Hematopoietic multipotent progenitor cell treated with erythropoietin and hydrocortisone succinate and interleukin-3 and kit ligand, for 8 days (in vitro differentiated cells): ENCODE data around the gene FAAP100.
A peak's percentile ranks its signal among the peaks of the same experiment; 100 is the strongest.
"Not testable (repeated sequence)": the region's sequence is repeated elsewhere in the genome, so short reads cannot be mapped to it uniquely, and the experiment has no call there.

Source experiments
- DNase-seq: peaks from one replicate; pipeline ENCODE4 v3.0.0-alpha.2; 2015

Gene FAAP100, protein sequence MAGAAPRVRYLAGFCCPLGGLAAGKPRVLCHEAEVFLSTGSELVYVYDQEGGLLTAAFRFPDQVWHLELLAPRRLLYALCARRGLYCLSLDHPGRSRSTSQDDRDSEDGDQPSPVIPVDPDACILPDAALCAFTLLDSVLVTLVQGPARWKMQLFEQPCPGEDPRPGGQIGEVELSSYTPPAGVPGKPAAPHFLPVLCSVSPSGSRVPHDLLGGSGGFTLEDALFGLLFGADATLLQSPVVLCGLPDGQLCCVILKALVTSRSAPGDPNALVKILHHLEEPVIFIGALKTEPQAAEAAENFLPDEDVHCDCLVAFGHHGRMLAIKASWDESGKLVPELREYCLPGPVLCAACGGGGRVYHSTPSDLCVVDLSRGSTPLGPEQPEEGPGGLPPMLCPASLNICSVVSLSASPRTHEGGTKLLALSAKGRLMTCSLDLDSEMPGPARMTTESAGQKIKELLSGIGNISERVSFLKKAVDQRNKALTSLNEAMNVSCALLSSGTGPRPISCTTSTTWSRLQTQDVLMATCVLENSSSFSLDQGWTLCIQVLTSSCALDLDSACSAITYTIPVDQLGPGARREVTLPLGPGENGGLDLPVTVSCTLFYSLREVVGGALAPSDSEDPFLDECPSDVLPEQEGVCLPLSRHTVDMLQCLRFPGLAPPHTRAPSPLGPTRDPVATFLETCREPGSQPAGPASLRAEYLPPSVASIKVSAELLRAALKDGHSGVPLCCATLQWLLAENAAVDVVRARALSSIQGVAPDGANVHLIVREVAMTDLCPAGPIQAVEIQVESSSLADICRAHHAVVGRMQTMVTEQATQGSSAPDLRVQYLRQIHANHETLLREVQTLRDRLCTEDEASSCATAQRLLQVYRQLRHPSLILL

DNA sequence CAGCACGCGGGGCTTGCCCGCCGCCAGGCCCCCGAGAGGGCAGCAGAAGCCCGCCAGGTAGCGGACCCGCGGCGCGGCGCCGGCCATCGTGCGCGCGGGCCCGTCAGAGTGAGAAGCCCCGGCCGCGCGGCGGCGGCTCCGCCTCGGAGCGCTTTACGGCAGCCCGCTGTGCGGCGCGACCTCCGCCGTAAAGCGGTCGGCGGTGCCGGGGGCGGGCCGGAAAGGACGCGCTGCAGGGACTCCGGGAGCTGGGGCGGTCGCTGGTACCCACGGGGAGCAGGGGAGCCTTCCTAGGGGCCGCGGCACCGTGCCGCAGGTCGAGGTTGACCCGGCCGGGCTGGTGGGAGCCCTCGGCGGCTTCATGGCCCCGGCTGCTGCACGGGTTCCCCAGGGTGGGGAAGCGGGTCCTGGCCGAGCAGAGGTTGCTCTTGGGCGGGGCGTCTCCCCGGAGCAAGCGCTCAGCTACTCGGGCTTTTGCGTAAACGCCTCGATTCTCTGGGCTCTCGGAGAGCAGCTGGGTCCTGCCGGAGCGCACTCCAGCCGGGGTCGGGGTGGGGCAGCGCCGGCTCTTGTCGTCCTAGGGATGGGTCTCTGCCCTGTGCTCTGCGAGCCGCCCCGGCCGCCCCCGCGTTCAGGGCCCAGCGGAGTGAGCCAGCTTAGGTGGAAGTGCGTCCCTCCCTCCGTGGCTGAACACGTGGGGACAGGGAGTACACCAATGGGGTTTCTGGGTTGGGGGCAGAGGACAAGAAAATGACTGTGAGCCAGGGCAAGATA is at the start of gene FAAP100:
Gene FAAP100, minus strand, starts transcription at position 110 of the 774 bp plus-strand sequence. Its CDS starts 23 bp downstream, at position 87.
- DNase-seq: peak; percentile 77

DNA sequence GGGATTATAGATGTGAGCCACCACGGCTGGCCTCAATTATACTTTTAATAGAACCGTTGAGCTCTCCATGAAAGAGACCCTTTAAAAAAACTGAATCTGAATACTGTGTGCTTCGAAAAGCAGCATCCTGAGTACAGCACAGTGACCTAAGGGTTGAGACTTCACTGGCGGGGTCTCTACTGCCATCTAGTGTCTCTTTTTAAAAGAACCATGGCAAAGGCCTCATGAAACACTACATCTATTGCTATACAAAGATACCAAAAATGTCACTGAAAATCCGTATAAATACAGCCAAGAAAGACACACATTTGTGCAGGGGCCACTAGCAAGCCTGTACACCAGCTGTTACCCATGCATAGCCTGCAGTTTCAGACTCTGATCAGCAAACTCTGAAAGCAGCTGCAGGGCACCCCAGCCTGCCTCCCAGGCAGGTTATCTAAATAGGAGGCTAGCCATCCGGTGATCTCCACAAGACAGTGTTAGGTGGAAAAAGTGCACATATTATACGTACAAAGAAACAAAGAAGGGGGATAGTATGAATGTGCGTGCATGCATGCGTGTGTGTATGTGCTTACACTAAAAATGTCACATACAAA is 49.5 kb upstream of the FAAP100 start:
- peak; percentile 71 for DNase-seq

DNA sequence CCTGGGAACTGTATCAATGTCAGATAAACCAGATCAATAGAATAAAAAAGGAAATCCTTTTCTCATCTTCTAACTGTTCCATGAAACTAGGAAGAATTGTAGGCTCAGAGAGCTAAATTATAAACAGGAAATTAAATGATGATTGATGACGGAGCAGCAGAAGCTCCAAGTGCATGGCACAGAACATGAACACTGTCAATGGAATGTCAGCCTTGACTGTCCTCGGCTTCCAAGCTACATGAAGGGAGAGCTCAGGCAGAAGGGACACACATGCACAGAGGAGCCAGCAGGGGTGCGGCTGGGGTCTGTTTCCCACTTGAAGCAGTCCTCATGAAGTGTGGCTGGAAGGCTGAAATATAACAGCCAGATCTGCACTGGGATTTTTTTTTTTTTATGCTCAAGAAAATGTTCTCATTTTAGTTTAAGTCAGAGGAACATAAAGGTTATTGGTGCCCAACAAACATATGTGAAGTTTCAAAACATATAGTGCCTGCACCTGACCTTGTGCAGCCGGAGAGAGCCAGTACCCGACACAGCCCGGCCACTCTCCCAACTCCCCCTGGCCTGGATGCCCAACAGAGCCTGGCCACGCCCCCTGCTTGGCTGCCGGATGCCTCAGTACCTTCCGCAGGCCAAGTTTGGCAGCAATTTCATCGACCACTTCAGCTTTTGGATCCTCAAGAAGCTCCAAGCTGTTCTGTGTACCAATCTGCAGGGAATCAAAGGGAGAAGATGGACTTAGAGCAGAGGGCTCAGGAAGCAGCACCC is 47.8 kb upstream of the FAAP100 start:
- no peak for DNase-seq

DNA sequence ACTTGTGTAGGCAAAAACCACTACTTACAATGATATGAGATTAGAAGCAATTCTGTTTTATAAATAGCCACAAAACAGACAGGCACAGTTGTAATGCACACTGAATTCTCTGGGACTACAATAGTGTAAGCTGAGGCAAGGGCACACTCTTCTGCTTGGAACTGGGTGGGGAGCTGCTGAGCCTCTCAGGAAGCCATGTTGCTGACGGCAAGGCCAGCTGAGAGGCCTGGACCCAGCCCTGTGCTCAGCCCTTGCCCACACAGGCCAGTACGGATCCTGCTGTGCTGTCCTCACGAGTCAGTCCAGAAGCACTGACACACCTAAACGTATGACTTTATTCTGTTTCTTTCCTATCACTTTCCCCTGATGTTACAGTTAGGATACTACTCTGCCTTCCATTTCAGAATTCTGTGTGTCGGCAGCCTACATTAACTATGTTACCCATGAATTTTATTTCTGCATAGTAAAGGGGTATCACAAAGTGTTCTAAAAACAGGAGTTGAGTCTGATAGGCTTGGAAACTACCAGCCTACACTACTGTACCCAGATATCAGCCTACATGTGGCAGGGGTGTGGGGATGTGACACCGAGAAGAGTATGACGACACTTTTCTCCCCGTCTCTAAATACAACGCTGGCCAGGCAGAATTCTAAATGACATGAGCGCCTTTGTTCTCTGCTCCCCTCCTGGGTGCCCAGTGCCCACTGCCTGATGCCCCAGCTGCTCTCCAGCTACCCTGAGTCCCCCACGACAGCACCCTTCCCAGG is 41.1 kb upstream of the FAAP100 start:
- no peak for DNase-seq

DNA sequence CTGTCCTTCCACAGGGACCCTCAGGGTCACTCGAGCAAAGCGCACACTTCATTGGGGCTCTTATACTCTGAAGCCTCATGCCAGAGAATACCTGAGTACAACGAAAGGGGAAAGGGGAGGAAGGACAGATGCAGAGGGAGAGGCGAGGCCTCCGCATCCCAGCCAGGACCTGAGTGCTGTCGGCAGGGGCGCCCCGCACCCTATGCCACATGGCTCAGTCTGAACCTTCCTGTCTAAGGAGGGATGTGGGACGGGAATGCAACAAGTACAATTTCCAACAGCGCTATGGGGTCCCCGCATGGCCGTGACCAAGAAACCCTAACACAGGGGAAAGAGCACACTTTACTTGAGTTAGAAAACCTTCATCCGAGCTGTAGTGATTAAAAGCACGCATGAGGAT is 39.8 kb upstream of the FAAP100 start:
- DNase-seq: no peak

DNA sequence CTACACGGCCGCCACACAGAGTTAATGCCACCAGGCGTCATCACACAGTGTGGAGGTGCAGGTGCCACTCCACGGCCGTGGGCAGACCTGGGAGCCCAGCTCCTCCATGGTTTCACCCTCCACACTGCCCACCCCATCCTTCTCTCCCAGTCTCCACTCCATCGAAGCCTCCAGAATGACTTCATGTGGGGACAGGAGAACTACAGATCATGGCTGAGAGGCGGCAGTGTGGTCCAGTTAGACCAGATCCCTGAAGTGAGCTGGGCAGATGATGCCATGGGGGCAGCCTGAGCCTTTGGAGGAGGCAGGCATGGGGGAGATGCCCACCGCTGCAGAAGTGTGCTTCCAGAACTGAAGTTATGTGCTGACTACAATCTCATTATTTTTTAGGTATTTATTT is 38.0 kb upstream of the FAAP100 start:
- DNase-seq: no peak

DNA sequence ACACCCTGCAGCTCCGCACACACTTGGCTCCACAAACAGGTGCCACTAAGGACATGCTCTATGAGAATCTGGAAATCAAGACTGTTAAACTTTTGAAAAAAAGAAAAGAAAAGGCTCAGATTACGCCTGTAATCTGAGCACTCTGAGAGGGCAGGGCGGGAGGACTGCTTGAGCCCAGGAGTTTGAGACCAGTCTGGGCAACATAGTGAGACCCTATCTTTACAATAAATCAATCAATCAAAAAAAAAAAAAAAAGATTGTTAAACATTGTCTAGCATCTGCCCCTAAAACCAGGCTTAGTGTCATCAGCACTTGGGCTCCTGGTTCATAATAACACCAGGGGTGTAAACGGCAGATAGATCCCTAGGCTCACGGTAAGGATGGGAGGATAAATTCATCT is 37.5 kb upstream of the FAAP100 start:
- no peak for DNase-seq

DNA sequence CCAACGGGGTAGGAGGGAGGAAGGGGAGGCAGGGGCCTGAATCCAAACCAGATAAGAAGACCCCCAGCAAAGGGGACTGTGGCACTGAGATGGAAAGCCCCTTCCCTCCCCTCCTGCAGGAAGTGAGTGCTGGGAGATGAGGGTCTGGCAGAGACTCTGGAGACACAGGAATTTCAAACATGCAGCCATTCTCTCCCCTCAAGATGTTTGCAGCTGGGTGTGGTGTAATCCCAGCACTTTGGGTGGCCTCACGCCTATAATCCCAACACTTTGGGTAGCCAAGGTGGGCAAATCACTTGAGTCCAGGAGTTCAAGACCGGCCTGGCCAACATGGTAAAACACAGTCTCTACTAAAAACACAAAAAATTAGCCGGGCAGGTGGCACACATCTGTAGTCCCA is 33.9 kb upstream of the FAAP100 start:
- no peak for DNase-seq

DNA sequence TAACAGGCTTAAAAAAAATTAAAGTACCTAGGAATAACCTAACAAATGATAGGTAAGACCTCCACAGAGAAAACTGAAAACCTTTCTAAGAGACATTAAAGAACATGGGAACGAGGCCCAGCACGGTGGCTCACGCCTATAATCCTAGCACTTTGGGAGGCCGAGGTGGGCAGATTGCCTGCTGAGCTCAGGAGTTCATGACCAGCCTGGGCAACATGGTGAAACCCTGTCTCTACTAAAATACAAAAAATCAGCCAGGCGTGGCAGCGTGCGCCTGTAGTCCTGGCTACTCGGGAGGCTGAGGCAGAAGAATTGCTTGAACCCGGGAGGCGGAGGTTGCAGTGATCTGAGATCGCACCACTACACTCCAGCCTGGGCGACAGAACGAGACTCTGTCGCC is 32.6 kb upstream of the FAAP100 start:
- not testable (repeated sequence) for DNase-seq

DNA sequence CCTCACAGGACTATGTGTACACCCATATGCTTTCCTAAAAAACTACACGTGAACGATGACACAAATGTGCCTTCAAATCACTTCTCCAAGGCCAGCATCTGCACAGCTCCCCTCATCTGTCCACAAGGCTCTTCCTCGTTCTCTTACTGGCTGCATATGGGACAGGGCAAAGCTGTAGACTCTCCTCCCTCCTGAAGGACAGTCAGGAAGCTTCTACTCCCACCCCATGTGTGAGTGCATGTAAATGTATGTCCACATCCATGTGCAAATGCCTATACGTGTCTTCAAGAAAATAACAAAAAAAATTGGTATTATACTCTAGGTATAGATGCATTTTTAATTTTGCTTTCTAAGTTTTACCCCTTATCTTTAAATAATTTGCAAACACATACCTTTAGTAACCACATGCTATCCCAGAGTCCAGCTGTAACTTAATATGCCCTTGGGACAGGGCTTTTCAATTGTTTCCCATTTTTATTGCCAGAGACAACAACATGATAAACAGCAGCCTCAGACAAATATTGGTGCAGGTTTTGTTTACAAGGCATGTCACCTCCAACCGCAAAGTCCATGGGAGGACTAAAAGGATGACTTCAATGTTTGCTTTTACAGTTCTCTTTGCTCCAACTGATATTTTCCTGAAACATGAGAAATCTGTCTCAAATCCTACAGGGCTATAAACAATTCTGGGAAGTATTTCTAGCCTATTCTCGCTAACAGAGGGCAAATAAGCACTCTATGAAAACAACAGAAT is 31.6 kb upstream of the FAAP100 start:
- DNase-seq: no peak

DNA sequence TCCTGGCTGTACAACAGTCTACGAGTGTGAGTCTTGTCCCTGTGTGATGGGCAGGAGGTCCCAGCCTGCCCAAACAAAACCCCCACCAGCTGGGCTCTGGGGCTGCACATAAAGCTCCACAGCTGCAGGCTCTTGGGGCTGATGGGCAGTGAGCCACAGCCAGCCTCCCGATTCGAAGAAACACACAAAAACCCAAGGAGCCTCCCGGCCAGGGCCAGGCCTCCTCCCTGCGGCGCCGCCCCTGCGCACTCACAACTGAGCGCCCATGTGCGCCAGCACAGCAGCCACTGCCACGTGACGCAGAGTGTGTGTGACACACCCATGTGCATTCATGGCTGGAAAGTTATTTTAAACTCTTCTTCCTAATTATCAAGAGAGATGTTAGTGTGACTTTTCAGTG is 30.6 kb upstream of the FAAP100 start:
- no peak for DNase-seq

DNA sequence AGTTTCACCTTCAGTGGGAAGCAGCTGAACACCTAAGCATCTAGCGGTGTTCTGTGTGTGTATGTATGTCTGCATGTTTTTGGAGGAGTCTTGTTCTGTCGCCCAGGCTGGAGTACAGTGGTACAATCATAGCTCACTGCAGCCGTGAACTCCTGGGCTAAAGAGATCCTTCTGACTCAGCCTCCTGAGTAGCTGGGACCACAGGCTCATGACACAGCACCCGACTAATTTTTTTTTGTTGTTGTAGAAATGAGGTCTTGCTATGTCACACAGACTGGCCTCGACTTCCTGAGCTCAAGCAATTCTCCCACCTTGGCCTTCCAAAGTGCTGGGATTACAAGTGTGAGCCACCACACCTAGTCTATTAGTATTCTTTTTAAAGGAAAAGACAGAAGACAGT is 30.2 kb upstream of the FAAP100 start:
- no peak for DNase-seq

DNA sequence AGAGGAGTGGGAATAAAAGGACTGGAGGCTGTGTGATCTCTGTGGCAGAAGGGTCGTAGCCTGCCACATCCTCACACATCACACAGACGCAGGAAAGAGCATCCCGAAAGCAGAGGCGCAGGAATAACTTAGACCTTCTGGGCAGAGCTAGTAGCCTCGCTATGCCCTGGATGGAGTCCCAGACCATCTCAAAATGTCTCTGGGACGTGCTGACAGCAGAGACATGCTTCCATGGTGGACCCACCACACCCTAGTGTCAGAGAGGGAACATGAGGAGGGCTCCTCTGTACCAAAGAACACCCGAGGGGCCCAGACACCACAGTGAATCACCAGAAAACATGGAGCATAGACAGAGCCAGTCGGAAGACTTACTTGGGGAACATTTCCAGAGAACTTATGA is 29.6 kb upstream of the FAAP100 start:
- no peak for DNase-seq

DNA sequence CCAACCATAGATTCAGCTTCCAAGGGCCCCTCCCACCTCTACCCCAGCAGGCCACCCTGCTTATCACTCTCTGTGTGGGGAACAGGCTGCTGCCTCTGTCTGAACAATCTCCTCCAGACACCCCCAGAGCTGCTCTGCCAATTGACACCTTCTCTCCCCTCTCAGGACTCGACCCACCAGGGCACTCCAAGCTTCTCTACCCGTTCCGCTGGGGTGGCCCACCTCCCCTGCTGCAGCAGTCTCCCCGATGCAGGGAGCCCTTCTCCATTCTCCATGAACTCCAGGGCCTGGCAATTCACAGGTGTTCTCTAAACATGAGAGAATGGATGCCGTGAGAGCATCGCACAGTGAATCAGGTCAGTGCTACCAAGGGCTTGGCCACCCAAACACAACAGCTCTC is 28.3 kb upstream of the FAAP100 start:
- DNase-seq: peak; percentile 36

DNA sequence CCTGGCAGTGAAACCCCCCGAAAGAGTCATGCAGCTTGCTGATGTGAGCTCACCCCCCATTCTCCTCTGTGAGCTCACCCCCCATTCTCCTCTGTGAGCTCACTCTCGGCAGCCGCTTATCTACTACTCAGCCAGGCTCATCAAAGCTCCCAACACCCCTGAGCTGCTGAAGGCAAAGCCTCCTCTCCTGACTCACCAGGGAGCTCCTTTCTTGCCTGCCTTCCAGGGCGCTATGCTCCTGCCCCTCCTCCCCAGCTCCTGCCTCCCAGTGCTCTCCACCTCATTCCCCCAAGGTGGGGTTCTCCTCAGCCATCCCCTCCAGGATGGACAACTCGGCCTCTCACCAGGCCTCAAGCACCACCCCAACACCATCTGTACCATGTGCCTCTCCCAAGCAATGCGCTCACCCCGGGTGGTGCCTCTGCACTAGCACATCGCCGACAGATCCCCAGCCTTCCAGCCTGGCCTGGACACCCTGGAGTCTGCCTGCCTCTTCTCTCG is 27.7 kb upstream of the FAAP100 start:
- peak; percentile 33 for DNase-seq

DNA sequence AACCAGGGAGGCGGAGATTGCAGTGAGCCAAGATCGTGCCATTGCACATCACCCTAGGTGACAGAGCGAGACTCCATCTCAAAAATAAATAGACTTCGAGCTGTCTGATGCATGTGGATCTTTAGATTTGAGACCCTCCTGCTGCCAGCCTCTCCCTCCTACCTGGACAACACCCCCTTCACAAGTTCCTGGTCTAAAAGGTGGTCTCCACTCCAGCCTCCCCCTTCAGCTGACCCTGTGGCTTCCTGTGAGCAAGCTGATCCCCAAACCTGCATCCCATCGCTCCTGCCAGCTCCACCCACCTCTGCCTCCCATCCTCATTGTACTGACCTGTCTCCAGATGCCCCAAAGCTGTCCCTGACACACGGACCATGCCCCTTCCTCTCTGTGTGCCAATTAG is 27.1 kb upstream of the FAAP100 start:
- DNase-seq: no peak

DNA sequence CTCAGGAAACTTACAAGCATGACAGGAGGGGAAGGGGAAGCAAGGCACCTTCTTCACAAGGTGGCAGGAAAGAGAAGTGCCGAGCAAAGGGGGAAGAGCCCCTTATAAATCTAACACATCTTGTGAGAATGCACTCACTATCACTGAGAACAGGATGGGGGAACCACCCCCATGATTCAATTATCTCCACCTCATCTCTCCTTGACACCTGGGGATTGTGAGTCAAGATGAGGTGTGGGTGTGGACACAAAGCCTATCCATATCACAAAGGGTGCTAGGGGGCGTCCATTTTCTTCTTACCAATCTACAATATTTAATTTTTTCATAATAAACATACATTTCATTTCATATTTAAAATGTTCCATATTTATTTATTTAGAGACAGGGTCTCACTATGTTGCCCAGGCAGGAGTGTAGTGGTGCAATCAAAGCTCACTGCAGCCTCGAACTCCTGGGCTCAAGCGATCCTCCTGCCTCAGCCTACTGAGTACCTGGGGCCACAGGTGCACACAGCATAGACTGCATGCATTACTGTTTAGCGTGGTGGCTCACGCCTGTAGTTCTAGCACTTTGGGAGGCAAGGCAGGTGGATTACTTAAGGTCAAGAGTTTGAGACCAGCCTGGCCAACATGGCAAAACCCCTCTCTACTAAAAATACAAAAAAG is 26.5 kb upstream of the FAAP100 start:
- peak; percentile 17 for DNase-seq

DNA sequence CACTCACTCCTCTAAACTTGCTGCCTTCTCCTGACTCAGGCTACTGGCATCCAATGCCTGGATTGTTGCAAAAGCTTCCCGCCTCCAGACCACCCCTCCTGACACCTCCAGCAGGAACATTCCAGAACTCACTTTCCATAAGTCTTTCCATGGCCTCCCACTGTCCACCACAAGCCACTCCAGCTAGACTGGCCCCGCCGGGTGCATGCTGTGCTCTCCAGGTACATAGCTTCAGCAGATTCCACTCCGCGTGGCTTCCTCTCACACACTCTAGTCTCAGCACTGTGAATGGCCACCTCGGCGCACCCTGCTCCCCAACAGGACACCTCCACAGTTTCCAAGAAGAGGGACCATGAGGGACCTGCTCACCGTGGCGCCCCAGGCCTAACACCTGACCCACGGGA is 25.9 kb upstream of the FAAP100 start:
- no peak for DNase-seq

DNA sequence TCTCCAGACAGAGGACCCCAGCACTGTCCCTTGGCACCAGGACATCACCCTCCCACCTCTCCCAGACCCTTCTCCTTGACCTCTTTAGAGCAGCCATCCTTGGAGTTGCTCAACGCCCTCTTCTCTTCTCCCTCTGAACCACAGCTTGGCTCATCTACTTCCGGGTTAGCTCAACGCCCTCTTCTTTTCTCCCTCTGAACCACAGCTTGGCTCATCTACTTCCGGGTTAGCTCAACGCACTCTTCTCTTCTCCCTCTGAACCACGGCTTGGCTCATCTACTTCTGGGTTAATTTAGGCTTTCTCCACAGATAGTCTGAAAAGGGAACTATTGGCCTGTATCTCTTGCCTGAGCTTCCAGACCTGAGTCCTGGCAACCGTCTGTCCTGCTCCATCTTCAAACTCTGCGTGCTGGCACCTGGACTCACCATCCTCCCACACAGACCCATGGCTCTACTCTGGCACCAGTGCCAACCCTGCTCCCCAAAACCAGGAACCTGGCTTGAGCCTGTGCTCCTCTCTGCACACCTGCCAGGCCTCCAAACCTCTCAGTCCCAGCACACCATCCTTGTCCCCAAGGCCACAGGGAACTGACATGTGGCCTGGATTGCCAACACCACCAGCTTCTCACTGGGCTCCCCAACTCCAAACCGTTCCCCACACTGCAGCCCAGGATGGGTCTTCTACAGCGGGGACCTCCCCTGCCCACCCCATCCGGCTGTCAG is 25.3 kb upstream of the FAAP100 start:
- DNase-seq: no peak
